HG03039 (cell line): ENCODE measurements around the gene MSLN.

ENCODE experiments used
- ATAC-seq: cut with Tn5 transposase; IDR thresholded peaks from one replicate; pipeline ENCODE4 v1.9.1; 2021; ENCODE audit warnings: mild to moderate bottlenecking, moderate library complexity; ENCODE audit not compliant: unreplicated experiment

Gene MSLN

GRCh38 chr16:788399-789126, 28.0 kb downstream of the MSLN start, which contains the start of gene CHTF18:
Gene CHTF18, plus strand, starts transcription at chr16:788620. Its CDS starts 65 bp downstream, at chr16:788685.
- ATAC-seq: peak; percentile 63

- ATAC-seq: no peak
Measured at GRCh38 chr16:789191-789850, 28.8 kb downstream of the MSLN start.

GRCh38 chr16:790086-790485, 29.6 kb downstream of the MSLN start:
- no peak for ATAC-seq

DNA sequence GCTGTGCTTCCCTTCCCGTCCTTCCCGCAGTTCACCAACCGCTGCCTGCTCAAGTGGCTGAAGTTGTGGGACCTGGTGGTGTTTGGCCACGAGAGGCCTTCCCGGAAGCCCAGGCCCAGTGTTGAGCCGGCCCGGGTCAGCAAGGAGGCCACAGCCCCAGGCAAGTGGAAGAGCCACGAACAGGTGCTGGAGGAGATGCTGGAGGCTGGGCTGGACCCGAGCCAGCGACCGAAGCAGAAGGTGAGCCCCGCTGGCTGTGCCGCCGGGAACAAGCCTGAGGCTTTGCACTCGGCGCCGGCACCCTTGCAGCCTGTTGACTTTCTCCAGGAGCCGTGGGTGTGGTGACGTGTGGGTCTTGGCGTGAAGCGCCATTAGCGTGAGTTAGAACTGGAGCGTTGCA, 30.6 kb downstream of the MSLN start:
- ATAC-seq: no peak

GRCh38 chr16:792221-792995, 31.9 kb downstream of the MSLN start:
- no peak for ATAC-seq

DNA sequence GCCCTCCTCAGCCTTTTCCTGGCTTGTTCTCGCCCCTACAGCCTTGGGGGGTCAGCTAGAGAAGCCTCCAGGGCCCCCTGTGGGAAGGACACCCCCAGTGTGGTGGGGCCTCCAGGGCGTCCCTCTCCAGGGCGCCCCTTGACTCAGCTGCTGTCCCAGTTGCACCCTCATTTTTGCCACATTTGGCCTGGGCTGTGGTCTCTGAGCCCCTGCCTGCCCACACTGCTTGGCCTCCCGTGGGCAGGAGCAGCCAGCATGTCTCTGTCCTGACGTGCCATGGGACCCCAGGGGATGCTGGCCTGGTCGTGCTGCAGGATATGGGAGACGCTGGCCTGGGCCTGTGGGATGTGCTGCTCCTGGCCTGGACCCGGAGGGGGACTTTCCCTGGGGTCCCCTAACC, 32.9 kb downstream of the MSLN start:
- no peak for ATAC-seq

DNA sequence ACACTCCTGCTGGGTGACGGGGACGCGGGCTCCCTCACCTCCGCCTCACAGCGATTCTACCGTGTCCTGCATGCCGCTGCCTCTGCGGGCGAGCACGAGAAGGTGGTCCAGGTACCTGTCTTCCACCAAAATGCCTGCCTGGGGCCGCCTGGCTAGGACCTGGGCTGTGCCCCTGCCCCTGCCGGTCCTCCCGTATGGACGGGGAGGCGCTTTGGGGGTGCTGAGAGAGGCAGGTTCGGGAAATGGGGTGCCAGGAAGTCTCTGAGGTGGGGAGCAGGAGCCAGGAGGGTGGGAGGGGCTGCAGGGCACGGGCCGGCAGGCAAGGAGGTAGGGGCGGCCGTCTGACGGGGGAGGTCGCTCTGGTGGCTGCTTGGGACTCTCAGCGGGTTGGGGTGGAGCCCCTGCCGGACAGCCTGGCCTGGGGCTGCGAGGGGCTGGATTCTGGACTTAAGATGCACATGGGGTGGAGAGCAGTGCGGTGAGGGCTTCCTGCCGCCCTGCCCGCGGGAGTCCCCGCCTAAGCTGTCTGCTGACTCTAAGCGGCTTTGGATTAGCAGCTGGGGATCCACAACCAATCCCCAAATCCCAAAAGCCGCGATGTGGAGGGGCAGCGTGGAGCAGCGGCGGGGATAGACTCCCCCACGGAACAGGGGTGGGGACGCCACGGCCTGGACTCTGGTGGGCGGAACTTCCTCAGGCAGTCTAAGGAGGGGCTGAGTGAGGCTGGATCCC, 33.7 kb downstream of the MSLN start:
- ATAC-seq: no peak

DNA sequence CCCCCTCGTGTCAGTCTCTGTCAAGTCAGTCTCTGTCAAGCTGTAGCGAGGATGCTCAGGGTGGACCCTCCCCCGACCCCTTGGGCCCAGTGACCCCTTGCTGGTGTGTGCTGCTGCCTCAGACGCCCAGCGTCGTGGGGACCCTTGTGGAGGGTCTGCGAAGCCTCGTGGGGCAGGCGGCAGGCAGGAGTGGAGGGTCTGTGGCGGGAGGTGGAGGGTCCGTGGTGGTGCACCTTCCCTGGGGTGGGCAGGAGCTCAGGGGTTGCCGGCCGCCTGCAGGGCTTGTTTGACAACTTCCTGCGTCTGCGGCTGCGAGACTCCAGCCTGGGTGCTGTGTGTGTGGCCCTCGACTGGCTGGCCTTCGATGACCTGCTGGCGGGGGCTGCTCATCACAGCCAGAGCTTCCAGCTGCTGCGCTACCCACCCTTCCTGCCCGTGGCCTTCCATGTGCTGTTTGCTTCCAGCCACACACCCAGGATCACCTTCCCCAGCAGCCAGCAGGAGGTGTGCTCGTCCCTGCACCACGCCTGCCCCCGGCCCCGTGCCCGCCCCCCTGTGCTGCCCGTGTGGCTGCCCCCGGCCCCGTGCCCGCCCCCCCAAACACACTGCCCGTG, 34.4 kb downstream of the MSLN start:
- ATAC-seq: no peak

GRCh38 chr16:795580-796229, 35.2 kb downstream of the MSLN start:
- ATAC-seq: no peak

GRCh38 chr16:796296-797119, 36.0 kb downstream of the MSLN start:
- no peak for ATAC-seq

DNA sequence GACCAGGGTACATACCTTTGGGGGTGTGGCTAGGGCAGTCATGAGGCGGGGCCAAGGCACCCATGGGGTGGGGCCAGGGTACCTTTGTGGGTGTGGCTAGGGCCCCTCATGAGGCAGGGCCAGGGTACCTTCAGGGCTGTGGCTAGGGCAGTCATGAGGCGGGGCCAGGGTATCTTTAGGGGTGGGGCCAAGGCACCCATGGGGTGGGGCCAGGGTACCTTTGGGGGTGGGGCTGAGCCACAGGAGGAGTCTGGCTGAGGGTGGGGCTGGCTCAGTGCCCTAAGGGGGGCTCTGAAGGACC, 36.5 kb downstream of the MSLN start:
- ATAC-seq: no peak

- ATAC-seq: no peak
Measured at GRCh38 chr16:797686-798085, 37.2 kb downstream of the MSLN start.

- no peak for ATAC-seq
Measured at GRCh38 chr16:798666-799065, 38.1 kb downstream of the MSLN start.

- no peak for ATAC-seq
Measured at GRCh38 chr16:799111-799947, 38.8 kb downstream of the MSLN start.

- ATAC-seq: no peak
Measured at GRCh38 chr16:799948-800833, 39.7 kb downstream of the MSLN start, which contains the start of gene GNG13. Gene GNG13, minus strand, starts transcription at chr16:800734. Its CDS starts 1,657 bp downstream, at chr16:799077.

DNA sequence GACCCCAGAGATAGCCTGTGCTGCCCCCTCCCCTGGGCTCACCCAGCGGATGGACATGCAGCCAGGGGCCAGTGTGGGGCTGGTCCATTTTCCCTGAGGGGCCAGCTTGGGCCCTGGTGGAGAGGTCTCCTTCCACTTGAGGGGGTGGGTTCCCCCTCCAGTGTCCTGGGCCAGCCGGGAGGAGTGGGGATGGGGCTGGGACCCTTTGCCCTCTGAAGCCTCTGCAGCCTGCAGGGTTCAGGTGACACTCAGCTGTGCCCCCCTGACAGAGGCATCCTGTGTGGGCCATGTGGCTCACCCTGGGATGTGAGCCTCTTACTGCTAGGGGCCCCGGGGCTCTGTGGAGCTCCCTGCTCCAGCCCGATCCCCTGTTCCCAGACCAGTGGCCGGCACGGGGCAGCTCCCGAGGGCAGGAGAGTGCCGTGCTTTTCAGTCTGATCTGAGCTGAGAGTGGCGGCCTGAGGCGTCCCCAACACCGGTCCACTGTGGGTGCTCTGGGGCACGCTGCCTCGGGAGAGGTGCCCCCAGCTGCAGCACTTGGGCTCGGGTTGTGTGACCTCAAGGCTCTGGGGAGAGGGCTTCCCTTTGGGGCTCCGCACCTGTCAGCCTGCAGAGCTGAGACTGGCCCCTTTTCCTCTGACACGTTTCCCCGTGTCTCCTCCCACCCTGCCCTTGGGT, 40.4 kb downstream of the MSLN start:
- ATAC-seq: no peak
